HepG2 (cell line): ENCODE results near the gene RABGAP1L. TPM values are rescaled to one million over a fixed set of nuclear protein-coding genes. Genes with fewer than 3 reads are reported as not detected.

Source experiments
- CBFB ChIP-seq: sonication (generic); formaldehyde crosslinking; IDR thresholded peaks from 2 replicates; pipeline ENCODE4 v1.4.0; 2020; ENCODE audit warnings: missing genetic modification reagents
- GTF2F1 ChIP-seq: fragments of 150-350 bp; IDR thresholded peaks from 2 replicates; pipeline ENCODE4 v1.6.1; 2014; ENCODE audit warnings: low read length
- GTF3A ChIP-seq: sonication (generic); formaldehyde crosslinking; conservative IDR thresholded peaks from 2 replicates; pipeline ENCODE4 v1.4.0; 2020; ENCODE audit warnings: mild to moderate bottlenecking, missing genetic modification reagents
- HDAC2 ChIP-seq: sonication (generic); formaldehyde crosslinking; IDR thresholded peaks from 2 replicates; pipeline ENCODE4 v1.4.0; 2020; ENCODE audit warnings: missing genetic modification reagents
- HNRNPK ChIP-seq: fragments of 200-400 bp; formaldehyde crosslinking; IDR thresholded peaks from 2 replicates; pipeline ENCODE4 v1.6.1; 2018; ENCODE audit warnings: low read length, low read depth, moderate library complexity, mild to moderate bottlenecking; ENCODE audit not compliant: poor library complexity, severe bottlenecking
- KDM5A ChIP-seq: fragments of 200-600 bp; sonication (generic); IDR thresholded peaks from 2 replicates; pipeline ENCODE4 v1.7.0; 2018; ENCODE audit warnings: antibody characterized with exemption, mild to moderate bottlenecking, low read length, borderline replicate concordance
- MAFG ChIP-seq: sonication (generic); formaldehyde crosslinking; IDR thresholded peaks from 2 replicates; pipeline ENCODE4 v1.5.1; 2020; ENCODE audit warnings: mild to moderate bottlenecking, missing genetic modification reagents
- MTA1 ChIP-seq: sonication (generic); formaldehyde crosslinking; IDR thresholded peaks from 2 replicates; pipeline ENCODE4 v1.4.0; 2020; ENCODE audit warnings: missing genetic modification reagents, mild to moderate bottlenecking, borderline replicate concordance
- NFE2L2 ChIP-seq: fragments of 150-350 bp; IDR thresholded peaks from 2 replicates; pipeline ENCODE4 v1.6.1; 2014; ENCODE audit warnings: low read length
- RARG ChIP-seq: sonication (generic); formaldehyde crosslinking; IDR thresholded peaks from 2 replicates; pipeline ENCODE4 v1.4.0; 2020; ENCODE audit warnings: low read depth, mild to moderate bottlenecking, missing genetic modification reagents
- TCF7L2 ChIP-seq: IDR thresholded peaks from 2 replicates; pipeline ENCODE4 v1.6.1; 2011; ENCODE audit warnings: mild to moderate bottlenecking, low read depth, low read length, moderate library complexity
- ZFP62 ChIP-seq: sonication (generic); formaldehyde crosslinking; IDR thresholded peaks from 2 replicates; pipeline ENCODE4 v1.4.0; 2020; ENCODE audit warnings: missing genetic modification reagents
- ZHX1 ChIP-seq: sonication (generic); formaldehyde crosslinking; IDR thresholded peaks from 2 replicates; pipeline ENCODE4 v1.8.1; 2022; ENCODE audit warnings: low read depth, mild to moderate bottlenecking, missing genetic modification reagents
- ZNF337 ChIP-seq: sonication (generic); formaldehyde crosslinking; IDR thresholded peaks from 2 replicates; pipeline ENCODE4 v1.5.1; 2020; ENCODE audit warnings: missing genetic modification reagents, low read depth, mild to moderate bottlenecking, borderline replicate concordance
- ZNF598 ChIP-seq: sonication (generic); formaldehyde crosslinking; IDR thresholded peaks from 2 replicates; pipeline ENCODE4 v1.5.1; 2020; ENCODE audit warnings: mild to moderate bottlenecking, missing genetic modification reagents, borderline replicate concordance
- ZNF768 ChIP-seq: sonication (generic); formaldehyde crosslinking; IDR thresholded peaks from 2 replicates; pipeline ENCODE4 v1.4.0; 2020; ENCODE audit warnings: missing genetic modification reagents
- polyA plus RNA-seq, 8 experiments: library from polyadenylated mRNA; depleted of rRNA in 3 of 8; stranded (reverse) in 7 of 8; unstranded in 1 of 8; fragments of >200 nt; fragmentation: Illumina TruSeq in 4 of 8; extraction: Trizol in 4 of 8; gene quantifications; 2 replicates each; pipeline versions ENCODE4 v1.2.1 to v1.2.3, GENCODE V29; 2011 to 2016; ENCODE audit warnings: low read depth in 4 of 8, missing spikeins in 1 of 8, mixed read lengths in 1 of 8; ENCODE audit not compliant: insufficient read depth in 1 of 8
- total RNA-seq, 5 experiments: library from RNA; depleted of rRNA; stranded (reverse); fragments of >200 nt; fragmentation: Illumina TruSeq; extraction: Trizol; gene quantifications; 2 replicates each; pipeline ENCODE4 v1.2.3, GENCODE V29; 2016; ENCODE audit warnings: low read depth in 1 of 5
- TF ChIP-seq, protein P1 (sequence below): sonication (generic); formaldehyde crosslinking; IDR thresholded peaks from 2 replicates; pipeline ENCODE4 v1.5.0; 2020; ENCODE audit warnings: missing genetic modification reagents
- TF ChIP-seq, protein P2 (sequence below): IDR thresholded peaks from 2 replicates; pipeline ENCODE4 v1.6.1; 2016; ENCODE audit warnings: mild to moderate bottlenecking, missing biosample characterization, missing genetic modification reagents
- TF ChIP-seq, protein P3 (sequence below): IDR thresholded peaks from 2 replicates; pipeline ENCODE4 v1.6.1; 2016; ENCODE audit warnings: missing genetic modification reagents, missing compliant biosample characterization
- TF ChIP-seq, protein P4 (sequence below): sonication (generic); formaldehyde crosslinking; IDR thresholded peaks from 2 replicates; pipeline ENCODE4 v1.8.0; 2022; ENCODE audit warnings: missing genetic modification reagents, mild to moderate bottlenecking, moderate library complexity, borderline replicate concordance
- TF ChIP-seq, protein P5 (sequence below): IDR thresholded peaks from 2 replicates; pipeline ENCODE4 v1.6.1; 2016; ENCODE audit warnings: low read depth, control low read depth

RABGAP1L gene
- total and polyA plus RNA-seq, 2 of the 13 experiments (the other 11 are each of a cell fraction or from before 2014, with no cell fraction given) = 7.9 to 22.6 TPM

DNA sequence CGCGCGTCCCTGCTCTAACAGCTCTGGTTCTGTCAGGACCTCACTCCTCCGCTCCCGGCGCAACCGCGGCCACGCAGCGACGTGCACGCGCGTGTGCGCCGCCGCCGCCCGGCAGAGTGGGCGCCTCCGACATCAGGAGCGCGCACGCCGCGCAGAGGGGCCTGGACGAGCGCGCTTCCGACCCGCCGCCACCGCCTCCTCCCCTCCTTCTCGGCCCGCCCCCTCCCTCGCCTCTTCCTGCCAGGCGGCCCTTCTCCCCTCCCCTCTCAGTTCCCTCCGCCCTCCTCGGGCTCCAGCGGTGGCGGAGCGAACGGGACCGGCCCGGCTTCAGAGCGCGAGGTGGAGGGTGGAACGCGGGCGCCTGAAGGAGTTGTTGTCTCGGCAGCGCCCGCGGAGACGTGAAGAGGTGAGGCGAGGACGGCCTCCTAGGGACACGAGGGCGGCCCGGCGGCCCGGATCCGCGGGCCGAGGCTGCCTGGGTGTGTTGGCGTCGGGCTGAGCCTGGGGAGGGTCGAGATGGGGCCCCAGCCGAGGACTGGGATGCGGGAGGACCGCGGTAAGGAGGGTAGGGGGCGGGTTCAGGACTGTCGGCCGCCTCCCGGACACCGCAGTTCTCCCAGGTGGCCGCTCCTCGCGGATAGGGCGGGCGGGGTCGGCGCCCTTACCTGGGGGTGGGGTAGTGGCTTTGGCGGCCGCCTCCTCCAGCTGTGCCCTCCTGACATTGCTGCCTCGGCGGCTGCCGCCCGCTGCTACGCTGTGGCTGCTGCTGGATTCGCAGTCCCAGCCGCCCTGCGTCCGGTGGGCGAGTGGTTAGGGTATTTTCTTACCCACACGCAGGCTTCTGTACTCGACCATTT lies at the start of gene RABGAP1L (continued):
- TF ChIP-seq, protein P1, sequence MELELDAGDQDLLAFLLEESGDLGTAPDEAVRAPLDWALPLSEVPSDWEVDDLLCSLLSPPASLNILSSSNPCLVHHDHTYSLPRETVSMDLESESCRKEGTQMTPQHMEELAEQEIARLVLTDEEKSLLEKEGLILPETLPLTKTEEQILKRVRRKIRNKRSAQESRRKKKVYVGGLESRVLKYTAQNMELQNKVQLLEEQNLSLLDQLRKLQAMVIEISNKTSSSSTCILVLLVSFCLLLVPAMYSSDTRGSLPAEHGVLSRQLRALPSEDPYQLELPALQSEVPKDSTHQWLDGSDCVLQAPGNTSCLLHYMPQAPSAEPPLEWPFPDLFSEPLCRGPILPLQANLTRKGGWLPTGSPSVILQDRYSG = no peak
- TF ChIP-seq ZHX1 (CRISPR knock-in tag) (no peak), HDAC2 (CRISPR knock-in tag) (no peak), MTA1 (CRISPR knock-in tag) (peak; percentile 76; the same call in 1 of the 2 replicates), TCF7L2 (no peak), KDM5A (peak; percentile 49; the same call in 1 of the 2 replicates), ZFP62 (CRISPR knock-in tag) (no peak), HNRNPK (peak; percentile 85), RARG (CRISPR knock-in tag) (no peak), ZNF598 (CRISPR knock-in tag) (no peak), ZNF768 (CRISPR knock-in tag) (0 out of 2 replicates have a peak, but pooled peaks have one; percentile 31), MAFG (CRISPR knock-in tag) (no peak), GTF2F1 (no peak; the same call in 1 of the 2 replicates), ZNF337 (CRISPR knock-in tag) (no peak), GTF3A (no peak), CBFB (no peak), NFE2L2 (no peak)
- TF ChIP-seq, protein P2, sequence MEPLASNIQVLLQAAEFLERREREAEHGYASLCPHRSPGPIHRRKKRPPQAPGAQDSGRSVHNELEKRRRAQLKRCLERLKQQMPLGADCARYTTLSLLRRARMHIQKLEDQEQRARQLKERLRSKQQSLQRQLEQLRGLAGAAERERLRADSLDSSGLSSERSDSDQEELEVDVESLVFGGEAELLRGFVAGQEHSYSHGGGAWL (CRISPR knock-in tag) = peak; percentile 13; the same call in 1 of the 2 replicates
- TF ChIP-seq, protein P3, sequence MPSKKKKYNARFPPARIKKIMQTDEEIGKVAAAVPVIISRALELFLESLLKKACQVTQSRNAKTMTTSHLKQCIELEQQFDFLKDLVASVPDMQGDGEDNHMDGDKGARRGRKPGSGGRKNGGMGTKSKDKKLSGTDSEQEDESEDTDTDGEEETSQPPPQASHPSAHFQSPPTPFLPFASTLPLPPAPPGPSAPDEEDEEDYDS (CRISPR knock-in tag) = peak; percentile 71; the same call in 1 of the 2 replicates
- TF ChIP-seq, protein P4, sequence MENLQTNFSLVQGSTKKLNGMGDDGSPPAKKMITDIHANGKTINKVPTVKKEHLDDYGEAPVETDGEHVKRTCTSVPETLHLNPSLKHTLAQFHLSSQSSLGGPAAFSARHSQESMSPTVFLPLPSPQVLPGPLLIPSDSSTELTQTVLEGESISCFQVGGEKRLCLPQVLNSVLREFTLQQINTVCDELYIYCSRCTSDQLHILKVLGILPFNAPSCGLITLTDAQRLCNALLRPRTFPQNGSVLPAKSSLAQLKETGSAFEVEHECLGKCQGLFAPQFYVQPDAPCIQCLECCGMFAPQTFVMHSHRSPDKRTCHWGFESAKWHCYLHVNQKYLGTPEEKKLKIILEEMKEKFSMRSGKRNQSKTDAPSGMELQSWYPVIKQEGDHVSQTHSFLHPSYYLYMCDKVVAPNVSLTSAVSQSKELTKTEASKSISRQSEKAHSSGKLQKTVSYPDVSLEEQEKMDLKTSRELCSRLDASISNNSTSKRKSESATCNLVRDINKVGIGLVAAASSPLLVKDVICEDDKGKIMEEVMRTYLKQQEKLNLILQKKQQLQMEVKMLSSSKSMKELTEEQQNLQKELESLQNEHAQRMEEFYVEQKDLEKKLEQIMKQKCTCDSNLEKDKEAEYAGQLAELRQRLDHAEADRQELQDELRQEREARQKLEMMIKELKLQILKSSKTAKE = no peak; the same call in 1 of the 2 replicates
- TF ChIP-seq, protein P5, sequence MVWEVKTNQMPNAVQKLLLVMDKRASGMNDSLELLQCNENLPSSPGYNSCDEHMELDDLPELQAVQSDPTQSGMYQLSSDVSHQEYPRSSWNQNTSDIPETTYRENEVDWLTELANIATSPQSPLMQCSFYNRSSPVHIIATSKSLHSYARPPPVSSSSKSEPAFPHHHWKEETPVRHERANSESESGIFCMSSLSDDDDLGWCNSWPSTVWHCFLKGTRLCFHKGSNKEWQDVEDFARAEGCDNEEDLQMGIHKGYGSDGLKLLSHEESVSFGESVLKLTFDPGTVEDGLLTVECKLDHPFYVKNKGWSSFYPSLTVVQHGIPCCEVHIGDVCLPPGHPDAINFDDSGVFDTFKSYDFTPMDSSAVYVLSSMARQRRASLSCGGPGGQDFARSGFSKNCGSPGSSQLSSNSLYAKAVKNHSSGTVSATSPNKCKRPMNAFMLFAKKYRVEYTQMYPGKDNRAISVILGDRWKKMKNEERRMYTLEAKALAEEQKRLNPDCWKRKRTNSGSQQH (CRISPR knock-in tag) = 0 out of 2 replicates have a peak, but pooled peaks have one; percentile 38
